ENCODE data around the gene OTOA. TPM values are rescaled to one million over a fixed set of nuclear protein-coding genes. Genes with fewer than 3 reads are reported as not detected.

The OTOA gene
- total RNA-seq, 1 experiment from 2014 or later: 0.11 TPM

GRCh38 chr16:21710938-21711337, 47.2 kb downstream of the OTOA start:
- no peak overlapping the region for H2BK12ac ChIP-seq (ENCODE audit: insufficient read length, low read depth, low read length)
- no peak overlapping the region for H2BK120ac ChIP-seq (ENCODE audit: low read depth, low read length, poor library complexity, severe bottlenecking)
- no peak overlapping the region for H3K4me3 Mint-ChIP-seq
- no peaks in the 10 kb centered on the region for H3K79me2 ChIP-seq (ENCODE audit: insufficient read depth, low read length)
- H3K4me2 ChIP-seq (ENCODE audit: insufficient read depth, insufficient read length, low read length): no peak overlapping the region
- WGBS (ENCODE audit: extremely low coverage, insufficient read length, low lambda C conversion rate): no CpG with 5 or more reads among the region's 4 CpGs
- no peak overlapping the region for H3K4ac ChIP-seq (ENCODE audit: low read depth, low read length)
- no peak overlapping the region for H3T11ph ChIP-seq (ENCODE audit: low read length)
- H3K27ac ChIP-seq (ENCODE audit: insufficient read length, low read depth, low read length): no peak overlapping the region
- no peak overlapping the region for H2AFZ ChIP-seq (ENCODE audit: low read length)
- no peaks in the 10 kb centered on the region for H3K4me1 ChIP-seq (ENCODE audit: insufficient read depth, low read length)
- H2AK5ac ChIP-seq (ENCODE audit: insufficient read length, low read length): no peak overlapping the region
- H4K20me1 ChIP-seq (ENCODE audit: control insufficient read depth, insufficient read depth, insufficient read length): no peaks in the 10 kb centered on the region
- no peaks in the 10 kb centered on the region for H3K9me3 ChIP-seq (ENCODE audit: control insufficient read depth, low read depth, low read length)
- no peak overlapping the region for H3K9ac ChIP-seq (ENCODE audit: extremely low read depth, insufficient read length, low read length)
- DNase-seq: no peak
- no peak overlapping the region for H3K56ac ChIP-seq (ENCODE audit: insufficient read length, low read depth, low read length)
- H2BK20ac ChIP-seq (ENCODE audit: low read depth, low read length, poor library complexity, severe bottlenecking): no peak overlapping the region
- H4K8ac ChIP-seq (replicated peaks; ENCODE audit: insufficient read length, low read depth, low read length): no peak overlapping the region
- H3K79me1 ChIP-seq (ENCODE audit: insufficient read depth, low read depth, low read length, poor library complexity, severe bottlenecking): no peaks in the 10 kb centered on the region
- H4K91ac ChIP-seq (ENCODE audit: insufficient read length, low read depth, low read length): no peak overlapping the region
- TF ChIP-seq, protein P1, sequence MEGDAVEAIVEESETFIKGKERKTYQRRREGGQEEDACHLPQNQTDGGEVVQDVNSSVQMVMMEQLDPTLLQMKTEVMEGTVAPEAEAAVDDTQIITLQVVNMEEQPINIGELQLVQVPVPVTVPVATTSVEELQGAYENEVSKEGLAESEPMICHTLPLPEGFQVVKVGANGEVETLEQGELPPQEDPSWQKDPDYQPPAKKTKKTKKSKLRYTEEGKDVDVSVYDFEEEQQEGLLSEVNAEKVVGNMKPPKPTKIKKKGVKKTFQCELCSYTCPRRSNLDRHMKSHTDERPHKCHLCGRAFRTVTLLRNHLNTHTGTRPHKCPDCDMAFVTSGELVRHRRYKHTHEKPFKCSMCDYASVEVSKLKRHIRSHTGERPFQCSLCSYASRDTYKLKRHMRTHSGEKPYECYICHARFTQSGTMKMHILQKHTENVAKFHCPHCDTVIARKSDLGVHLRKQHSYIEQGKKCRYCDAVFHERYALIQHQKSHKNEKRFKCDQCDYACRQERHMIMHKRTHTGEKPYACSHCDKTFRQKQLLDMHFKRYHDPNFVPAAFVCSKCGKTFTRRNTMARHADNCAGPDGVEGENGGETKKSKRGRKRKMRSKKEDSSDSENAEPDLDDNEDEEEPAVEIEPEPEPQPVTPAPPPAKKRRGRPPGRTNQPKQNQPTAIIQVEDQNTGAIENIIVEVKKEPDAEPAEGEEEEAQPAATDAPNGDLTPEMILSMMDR (conservative IDR thresholded peaks at IDR 0.05): no peak
- peaks cover 0 to 6% of the 10 kb centered on the region in 2 experiments; a peak in 2 of 4 replicates for H3K4me1 Mint-ChIP-seq
- no peak overlapping the region for H2BK5ac ChIP-seq (ENCODE audit: insufficient read length, low read length)
- H3K14ac ChIP-seq (ENCODE audit: insufficient read depth, low read length): no peak overlapping the region
- H3K23me2 ChIP-seq (ENCODE audit: insufficient read length, low read depth, low read length, poor library complexity, severe bottlenecking): no peaks in the 10 kb centered on the region
- no peak overlapping the region for H2BK15ac ChIP-seq (ENCODE audit: low read depth, low read length)
- H3K23ac ChIP-seq (ENCODE audit: insufficient read length, low read depth, low read length): no peak overlapping the region
- peaks cover 2% of the 10 kb centered on the region; the same call in 1 of the 2 replicates for H3K27me3 Mint-ChIP-seq (ENCODE audit: low read depth)
- H3K27me3 ChIP-seq (ENCODE audit: insufficient read depth, low read length): no peaks in the 10 kb centered on the region
- H3K9me3 Mint-ChIP-seq: no peaks in the 10 kb centered on the region; a peak in 2 of 5 replicates
- H4K5ac ChIP-seq (ENCODE audit: insufficient read length, low read depth, low read length): no peak overlapping the region
- no peak overlapping the region for H3K27ac Mint-ChIP-seq
- no peaks in the 10 kb centered on the region for H3K36me3 Mint-ChIP-seq (ENCODE audit: insufficient read depth in 1 of 3, low read depth in 3 of 3)
- H3K18ac ChIP-seq (ENCODE audit: insufficient read length, low read depth, low read length): no peak overlapping the region

Data from H9 (cell line).